ENCODE data around the gene LHFPL3.

LHFPL3 gene

DNA sequence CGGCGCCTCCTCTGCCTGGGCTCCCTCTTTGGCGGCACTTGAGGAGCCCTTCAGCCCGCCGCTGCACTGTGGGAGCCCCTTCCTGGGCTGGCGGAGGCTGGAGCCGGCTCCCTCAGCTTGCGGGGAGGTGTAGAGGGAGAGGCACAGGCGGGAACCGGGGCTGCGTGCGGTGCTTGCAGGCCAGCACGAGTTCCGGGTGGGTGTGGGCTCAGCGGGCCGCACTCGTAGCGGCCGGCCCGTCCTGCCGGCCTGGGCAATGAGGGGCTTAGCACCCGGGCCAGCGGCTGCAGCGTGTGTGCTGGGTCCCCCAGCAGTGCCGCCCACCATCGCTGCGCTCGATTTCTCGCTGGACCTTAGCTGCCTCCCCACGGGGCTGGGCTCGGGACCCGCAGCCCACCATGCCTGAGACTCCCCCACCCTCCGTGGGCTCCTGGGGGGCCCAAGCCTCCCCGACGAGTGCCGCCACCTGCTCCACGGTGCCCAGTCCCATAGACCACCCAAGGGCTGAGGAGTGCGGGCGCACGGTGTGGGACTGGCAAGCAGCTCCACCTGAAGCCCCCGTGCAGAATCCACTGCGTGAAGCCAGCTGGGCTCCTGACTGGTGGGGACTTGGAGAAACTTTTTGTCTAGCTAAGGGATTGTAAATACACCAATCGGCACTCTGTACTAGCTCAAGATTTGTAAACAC lies 611.8 kb downstream of the LHFPL3 start:
- DNase-seq = no peak

- peak; percentile 86 for DNase-seq
Measured at GRCh38 chr7:104943502-104944343, 615.3 kb downstream of the LHFPL3 start.

DNA sequence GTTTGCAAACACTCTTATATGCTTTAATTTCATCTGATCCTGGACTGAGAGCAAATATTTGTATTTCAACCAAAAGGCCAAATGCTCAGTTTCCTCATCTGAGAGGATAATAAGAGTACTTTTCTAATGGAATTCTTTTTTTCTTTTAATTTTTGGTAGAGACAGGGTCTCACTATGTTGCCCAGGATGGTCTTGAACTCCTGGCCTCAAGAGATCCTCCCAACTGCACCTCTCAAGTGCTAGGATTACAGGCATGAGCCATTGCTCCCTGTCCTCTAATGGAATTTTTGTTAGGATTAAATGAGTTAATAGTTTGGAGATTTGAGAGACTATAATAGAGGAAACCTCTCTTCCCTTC lies 617.2 kb downstream of the LHFPL3 start:
- DNase-seq = no peak

GRCh38 chr7:104946338-104946737 lies 617.9 kb downstream of the LHFPL3 start:
- no peak for DNase-seq

- no peak for DNase-seq
Measured at GRCh38 chr7:104950006-104950405, 621.6 kb downstream of the LHFPL3 start.

DNA sequence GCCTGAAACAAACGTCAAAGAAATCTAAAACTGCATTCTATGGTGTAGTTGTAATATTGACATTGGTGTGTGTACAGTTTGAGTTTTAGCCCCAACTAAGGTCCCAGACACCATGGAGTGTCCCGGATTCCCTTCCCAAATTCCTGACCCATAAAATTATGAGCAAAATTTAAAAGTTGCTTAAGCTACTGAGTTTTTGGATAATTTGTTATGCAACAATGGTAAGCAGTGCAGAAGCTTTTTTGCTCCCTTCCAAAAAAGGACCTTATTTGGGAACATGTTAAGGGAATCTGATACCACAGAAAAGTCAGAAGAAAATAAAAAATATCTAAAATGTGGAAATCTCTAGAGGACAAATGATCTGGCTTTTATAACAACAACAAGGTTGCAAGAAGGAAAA lies 622.4 kb downstream of the LHFPL3 start:
- no peak for DNase-seq

DNA sequence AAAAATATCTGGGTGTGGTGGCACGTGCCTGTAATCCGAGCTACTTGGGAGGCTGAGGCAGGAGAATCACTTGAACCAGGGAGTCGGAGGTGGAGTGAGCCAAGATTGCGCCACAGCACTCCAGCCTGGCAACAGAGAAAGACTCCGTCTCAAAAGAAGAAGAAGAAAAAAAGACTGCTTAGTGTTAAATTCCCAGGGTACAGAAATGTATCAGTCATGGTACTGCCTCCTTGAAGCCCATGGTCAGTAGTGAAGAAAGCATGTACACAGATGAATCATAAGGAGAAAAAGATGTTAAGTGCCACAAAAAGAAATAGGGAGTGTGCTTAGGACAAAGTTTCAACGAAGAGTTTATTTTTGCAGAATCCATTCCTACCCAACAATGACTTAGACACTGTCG lies 623.1 kb downstream of the LHFPL3 start:
- DNase-seq = no peak

GRCh38 chr7:104955276-104955675 lies 626.9 kb downstream of the LHFPL3 start:
- no peak for DNase-seq

Data from stimulated activated CD4-positive, alpha-beta T cell treated with anti-CD3 and anti-CD28 coated beads, Interleukin-15, amount 100 ng/mL, for 24 hours (primary cell).